SH-SY5Y (cell line): ENCODE data around the gene WWOX.

ENCODE experiments used
- GATA2 ChIP-seq: IDR thresholded peaks from 2 replicates; pipeline ENCODE4 v1.6.1; 2011; ENCODE audit warnings: mild to moderate bottlenecking, low read depth, low read length
- GATA3 ChIP-seq: IDR thresholded peaks from 2 replicates; pipeline ENCODE4 v1.6.1; 2011; ENCODE audit warnings: low read depth, mild to moderate bottlenecking, low read length, moderate library complexity

- TF ChIP-seq GATA2 (no peak), GATA3 (no peak)
Measured at GRCh38 chr16:78331731-78332130, 232.3 kb downstream of the WWOX start.
